ENCODE results near the gene AQP2. TPM values are rescaled to one million over a fixed set of nuclear protein-coding genes. Genes with fewer than 3 reads are reported as not detected.

AQP2 gene
- total RNA-seq, 2 experiments from 2014 or later: not detected

- no TSS peak for BruUV-seq (replicated peaks)
These were observed 4.5 kb upstream of the AQP2 start for GRCh38 chr12:49946086-49946485.

GRCh38 chr12:49946497-49946896, 4.0 kb upstream of the AQP2 start:
- intact Hi-C loops (cut with micrococcal nuclease; ENCODE audit: unreplicated experiment): loop anchor here (10.0 kb wide), 1 partner anchor 82 kb away; no protein-coding TSS in a partner anchor
- no peaks in the 10 kb centered on the region for H3K9me3 ChIP-seq (ENCODE audit: low read length)
- TF ChIP-seq EZH2phosphoT487 (IDR thresholded peaks at IDR 0.05; ENCODE audit: borderline replicate concordance, low read depth, low read length) (no peak), CTCF (conservative IDR thresholded peaks at IDR 0.05; ENCODE audit: low read length) (no peak)
- BruUV-seq (replicated peaks): no TSS peak
- ChIA-PET POLR2A (interaction anchor here (1.2 kb wide), 1 partner anchor 19 kb away, joined by 3 read pairs; no protein-coding TSS in a partner anchor), CTCF (ENCODE audit: unreplicated experiment) (interaction anchor here (1.0 kb wide), 2 partner anchors 40 to 77 kb away, joined by 3 read pairs; no protein-coding TSS in a partner anchor)
- no peaks in the 10 kb centered on the region for H3K79me2 ChIP-seq (ENCODE audit: insufficient read depth, low read depth, low read length)
- H4K20me1 ChIP-seq (ENCODE audit: insufficient read depth, low read length): no peaks in the 10 kb centered on the region
- no peak overlapping the region for H3K4me3 ChIP-seq (ENCODE audit: low read depth, low read length, poor library complexity, severe bottlenecking)
- no peak for DNase-seq (ENCODE audit: low spot score)
- no peaks in the 10 kb centered on the region for H3K9me2 ChIP-seq (ENCODE audit: insufficient read depth, low read length)
- 0 out of 2 replicates have a peak overlapping the region, but pooled peaks have one; percentile 60 for H2AFZ ChIP-seq (ENCODE audit: low read length)
- H3K27ac ChIP-seq (ENCODE audit: low read depth, low read length, poor library complexity, severe bottlenecking): no peak overlapping the region
- H3K4me2 ChIP-seq (ENCODE audit: low read length): no peak overlapping the region
- peaks cover 19% of the 10 kb centered on the region for H3K4me1 ChIP-seq (ENCODE audit: insufficient read depth, low read length, poor library complexity, severe bottlenecking)
- no peaks in the 10 kb centered on the region for H3K36me3 ChIP-seq (ENCODE audit: insufficient read depth, low read length)

More at GRCh38 chr12:49946086-49946485, 4.5 kb upstream of the AQP2 start:
- H3K36me3 ChIP-seq (ENCODE audit: insufficient read depth, low read length): no peaks in the 10 kb centered on the region
- no peak overlapping the region for H3K4me2 ChIP-seq (ENCODE audit: low read length)
- H3K4me1 ChIP-seq (ENCODE audit: insufficient read depth, low read length, poor library complexity, severe bottlenecking): peaks cover 20% of the 10 kb centered on the region
- H2AFZ ChIP-seq (ENCODE audit: low read length): peak overlapping the region; percentile 60; the same call in 1 of the 2 replicates
- no peaks in the 10 kb centered on the region for H4K20me1 ChIP-seq (ENCODE audit: insufficient read depth, low read length)
- ChIA-PET POLR2A (interaction anchor here (0.6 to 1.2 kb wide), 2 partner anchors 18 to 139 kb away, joined by 3 read pairs; partner anchors contain the start of gene SMARCD1), CTCF (ENCODE audit: unreplicated experiment) (interaction anchor here (1.0 to 1.1 kb wide), 3 partner anchors 40 to 135 kb away, joined by 3 read pairs; no protein-coding TSS in a partner anchor)
- DNase-seq (ENCODE audit: low spot score): no peak
- TF ChIP-seq EZH2phosphoT487 (IDR thresholded peaks at IDR 0.05; ENCODE audit: borderline replicate concordance, low read depth, low read length): no peak
- no peak for TF ChIP-seq CTCF (conservative IDR thresholded peaks at IDR 0.05; ENCODE audit: low read length)
- no peaks in the 10 kb centered on the region for H3K79me2 ChIP-seq (ENCODE audit: insufficient read depth, low read depth, low read length)
- no peaks in the 10 kb centered on the region for H3K9me2 ChIP-seq (ENCODE audit: insufficient read depth, low read length)
- no peak overlapping the region for H3K27ac ChIP-seq (ENCODE audit: low read depth, low read length, poor library complexity, severe bottlenecking)
- H3K9me3 ChIP-seq (ENCODE audit: low read length): no peaks in the 10 kb centered on the region
- H3K4me3 ChIP-seq (ENCODE audit: low read depth, low read length, poor library complexity, severe bottlenecking): no peak overlapping the region
- intact Hi-C loops (cut with micrococcal nuclease; ENCODE audit: unreplicated experiment): loop anchor here (10.0 kb wide), 1 partner anchor 81 kb away; no protein-coding TSS in a partner anchor

GRCh38 chr12:49947593-49948226, 2.8 kb upstream of the AQP2 start:
- no peak overlapping the region for H3K4me2 ChIP-seq (ENCODE audit: low read length)
- H3K9me2 ChIP-seq (ENCODE audit: insufficient read depth, low read length): no peaks in the 10 kb centered on the region
- TF ChIP-seq EZH2phosphoT487 (IDR thresholded peaks at IDR 0.05; ENCODE audit: borderline replicate concordance, low read depth, low read length) (no peak), CTCF (conservative IDR thresholded peaks at IDR 0.05; ENCODE audit: low read length) (no peak)
- H3K9me3 ChIP-seq (ENCODE audit: low read length): no peaks in the 10 kb centered on the region
- intact Hi-C loops (cut with micrococcal nuclease; ENCODE audit: unreplicated experiment): loop anchor here (10.0 kb wide), 1 partner anchor 83 kb away; no protein-coding TSS in a partner anchor
- POLR2A ChIA-PET: interaction anchor here (0.5 kb wide), 2 partner anchors 35 to 357 kb away, joined by 3 to 7 read pairs; no protein-coding TSS in a partner anchor
- no TSS peak for BruUV-seq (replicated peaks)
- no peaks in the 10 kb centered on the region for H3K36me3 ChIP-seq (ENCODE audit: insufficient read depth, low read length)
- H3K4me1 ChIP-seq (ENCODE audit: insufficient read depth, low read length, poor library complexity, severe bottlenecking): peaks cover 9% of the 10 kb centered on the region
- no peaks in the 10 kb centered on the region for H3K79me2 ChIP-seq (ENCODE audit: insufficient read depth, low read depth, low read length)
- no peak overlapping the region for H2AFZ ChIP-seq (ENCODE audit: low read length)
- H3K4me3 ChIP-seq (ENCODE audit: low read depth, low read length, poor library complexity, severe bottlenecking): no peak overlapping the region
- no peaks in the 10 kb centered on the region for H4K20me1 ChIP-seq (ENCODE audit: insufficient read depth, low read length)
- H3K27ac ChIP-seq (ENCODE audit: low read depth, low read length, poor library complexity, severe bottlenecking): no peak overlapping the region
- no peak for DNase-seq (ENCODE audit: low spot score)
- CTCF ChIA-PET (ENCODE audit: unreplicated experiment): interaction anchor here (1.0 kb wide), 1 partner anchor 138 kb away, joined by 5 read pairs; no protein-coding TSS in a partner anchor
